Activated T-cell treated with anti-CD3 and anti-CD28 coated beads, Interleukin-2, amount 50 U/mL, for 4 hours (primary cell): ENCODE results near the gene INTS6L. TPM values are rescaled to one million over a fixed set of nuclear protein-coding genes. Genes with fewer than 3 reads are reported as not detected.

ENCODE experiments used
- ATAC-seq, 2 donors: fragments of 200-7000 bp; cut with Tn5 transposase; one replicate each; pipeline ENCODE4 v1.10.0; 2021
- DNase-seq: peaks from one replicate; pipeline ENCODE4 v3.0.0-alpha.2; 2020
- H3K27me3 Mint-ChIP-seq: one replicate; pipeline ENCODE4 v1.8.0; 2021; ENCODE audit warnings: low read depth, mixed read lengths
- H3K36me3 Mint-ChIP-seq: one replicate; pipeline ENCODE4 v1.8.0; 2022; ENCODE audit warnings: mixed read lengths; ENCODE audit not compliant: insufficient read depth
- H3K4me1 Mint-ChIP-seq: one replicate; pipeline ENCODE4 v1.8.0; 2021; ENCODE audit warnings: low read depth, mixed read lengths
- H3K4me3 Mint-ChIP-seq: one replicate; pipeline ENCODE4 v1.8.0; 2021; ENCODE audit warnings: mild to moderate bottlenecking, moderate library complexity, mixed read lengths
- H3K9me3 Mint-ChIP-seq: one replicate; pipeline ENCODE4 v1.8.0; 2021; ENCODE audit warnings: mixed read lengths
- total RNA-seq, 3 donors: library from RNA; stranded (reverse); gene quantifications; one replicate each; pipeline ENCODE4 v1.2.1, GENCODE V29; 2021

The INTS6L gene
- 10 to 100 TPM; 12.1 to 14.9 (median 14.8) TPM for total RNA-seq

DNA sequence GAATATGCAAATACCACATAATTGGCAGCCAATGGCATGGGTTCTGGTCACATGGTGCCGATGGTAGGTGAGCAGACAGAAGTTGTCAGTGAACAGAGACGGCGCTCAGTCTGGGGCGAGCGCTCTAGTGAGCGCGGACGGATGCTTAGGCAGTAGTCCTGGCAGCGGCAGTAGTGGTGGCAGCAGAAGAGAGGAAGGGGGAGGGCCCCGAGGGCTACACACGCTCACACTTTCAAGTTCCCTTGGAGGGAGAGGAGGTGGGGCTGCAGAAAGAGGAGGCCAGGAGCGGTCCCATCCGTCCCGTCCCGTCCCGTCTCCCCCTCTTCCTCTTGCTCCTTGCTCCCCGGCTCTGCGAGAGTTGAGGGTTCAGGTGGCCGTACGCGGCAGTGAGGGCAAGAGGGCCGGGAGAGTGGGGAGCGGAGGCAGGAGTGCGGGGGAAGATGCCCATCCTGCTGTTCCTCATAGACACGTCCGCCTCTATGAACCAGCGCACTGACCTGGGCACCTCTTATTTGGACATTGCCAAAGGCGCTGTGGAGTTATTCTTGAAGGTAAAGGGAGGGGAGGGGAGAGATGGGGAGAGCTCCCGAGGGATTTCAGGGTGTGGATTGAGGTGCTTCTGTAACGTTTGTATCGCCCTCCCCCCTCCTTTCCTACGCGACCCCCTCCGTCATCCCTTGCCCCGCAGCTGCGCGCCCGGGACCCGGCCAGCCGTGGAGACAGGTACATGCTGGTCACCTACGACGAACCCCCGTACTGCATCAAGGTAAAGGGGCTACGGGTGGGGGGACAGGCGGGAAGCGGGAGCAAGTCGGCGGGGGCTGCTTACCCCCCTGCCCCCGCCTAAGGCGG is at the start of gene INTS6L:
Gene INTS6L, plus strand, starts transcription at position 108 of the 852 bp plus-strand sequence. Its CDS starts 333 bp downstream, at position 441.
- H3K9me3 Mint-ChIP-seq, result no peaks in the 10 kb centered on the region
- peak within 1 kb of the TSS; percentile 97 for H3K4me3 Mint-ChIP-seq
- peaks cover 40% of the 10 kb centered on the region for H3K4me1 Mint-ChIP-seq
- ATAC-seq (peak; percentile 78 to 80), DNase-seq (peak; percentile 76)
- H3K36me3 Mint-ChIP-seq, result no peaks in the 10 kb centered on the region
- H3K27me3 Mint-ChIP-seq, result no peaks in the 10 kb centered on the region

DNA sequence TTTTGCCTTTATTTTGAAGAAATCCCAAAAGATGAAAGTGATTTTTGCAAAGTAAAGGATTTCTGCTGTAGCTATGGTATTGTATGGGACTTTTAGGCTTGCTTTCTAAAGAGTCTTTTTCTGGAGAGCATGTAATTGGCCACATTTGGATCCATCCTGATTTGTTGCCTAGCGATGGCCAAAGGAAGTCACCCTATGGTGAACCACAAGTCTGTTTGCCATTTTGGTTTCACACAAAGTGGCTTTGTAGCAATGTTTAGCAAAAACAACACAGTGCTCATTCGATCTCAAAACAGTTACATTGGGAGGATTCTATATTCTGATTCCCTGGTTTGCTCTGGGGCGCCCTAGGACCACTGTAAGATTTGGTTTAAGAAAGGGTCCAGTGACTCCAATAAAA is 44.1 kb upstream of the INTS6L start:
- peaks cover 3% of the 10 kb centered on the region for H3K4me1 Mint-ChIP-seq
- DNase-seq (no peak), ATAC-seq (no peak)
- no peak overlapping the region for H3K4me3 Mint-ChIP-seq
- no peaks in the 10 kb centered on the region for H3K9me3 Mint-ChIP-seq
- no peaks in the 10 kb centered on the region for H3K36me3 Mint-ChIP-seq
- peaks cover 2% of the 10 kb centered on the region for H3K27me3 Mint-ChIP-seq

- H3K9me3 Mint-ChIP-seq, result no peaks in the 10 kb centered on the region
- peak; percentile 9 for DNase-seq
- peaks cover 2% of the 10 kb centered on the region for H3K27me3 Mint-ChIP-seq
- H3K36me3 Mint-ChIP-seq, result no peaks in the 10 kb centered on the region
- peaks cover 3% of the 10 kb centered on the region for H3K4me1 Mint-ChIP-seq
- H3K4me3 Mint-ChIP-seq, result peak overlapping the region; percentile 32
- peak; percentile 55 to 62 for ATAC-seq
Measured at GRCh38 chrX:135477576-135477975, 42.9 kb upstream of the INTS6L start.

DNA sequence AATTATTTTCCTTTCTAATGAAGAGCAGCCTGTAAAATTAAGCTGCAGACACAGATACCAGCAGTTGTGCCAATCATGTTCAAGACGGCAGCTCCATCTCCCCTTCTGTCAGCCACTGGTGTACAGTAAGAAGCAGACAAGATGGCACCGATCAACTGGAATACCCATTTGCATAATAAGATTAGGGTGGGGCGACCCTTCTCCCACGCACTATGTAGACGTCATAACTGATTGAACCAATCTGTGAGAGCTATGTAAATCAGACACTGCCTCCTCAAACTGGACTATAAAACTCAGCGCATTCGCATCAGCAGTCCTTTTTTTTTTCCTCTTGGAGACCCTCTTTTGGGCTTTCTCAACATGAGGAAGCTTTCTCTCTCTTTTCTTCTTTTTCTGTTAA is 40.4 kb upstream of the INTS6L start:
- peaks cover 3% of the 10 kb centered on the region for H3K4me1 Mint-ChIP-seq
- peaks cover 2% of the 10 kb centered on the region for H3K27me3 Mint-ChIP-seq
- H3K4me3 Mint-ChIP-seq, result no peak overlapping the region

GRCh38 chrX:135481696-135482179 is 38.7 kb upstream of the INTS6L start:
- no peak for DNase-seq
- Mint-ChIP-seq H3K27me3 (peaks cover 2% of the 10 kb centered on the region), H3K4me3 (no peak overlapping the region), H3K9me3 (no peaks in the 10 kb centered on the region), H3K36me3 (no peaks in the 10 kb centered on the region), H3K4me1 (peaks cover 3% of the 10 kb centered on the region)
- ATAC-seq, result no peak

More for the DNA sequence above, 40.4 kb upstream of the INTS6L start:
- ATAC-seq (no peak), DNase-seq (no peak)
- H3K36me3 Mint-ChIP-seq, result no peaks in the 10 kb centered on the region
- no peaks in the 10 kb centered on the region for H3K9me3 Mint-ChIP-seq

DNA sequence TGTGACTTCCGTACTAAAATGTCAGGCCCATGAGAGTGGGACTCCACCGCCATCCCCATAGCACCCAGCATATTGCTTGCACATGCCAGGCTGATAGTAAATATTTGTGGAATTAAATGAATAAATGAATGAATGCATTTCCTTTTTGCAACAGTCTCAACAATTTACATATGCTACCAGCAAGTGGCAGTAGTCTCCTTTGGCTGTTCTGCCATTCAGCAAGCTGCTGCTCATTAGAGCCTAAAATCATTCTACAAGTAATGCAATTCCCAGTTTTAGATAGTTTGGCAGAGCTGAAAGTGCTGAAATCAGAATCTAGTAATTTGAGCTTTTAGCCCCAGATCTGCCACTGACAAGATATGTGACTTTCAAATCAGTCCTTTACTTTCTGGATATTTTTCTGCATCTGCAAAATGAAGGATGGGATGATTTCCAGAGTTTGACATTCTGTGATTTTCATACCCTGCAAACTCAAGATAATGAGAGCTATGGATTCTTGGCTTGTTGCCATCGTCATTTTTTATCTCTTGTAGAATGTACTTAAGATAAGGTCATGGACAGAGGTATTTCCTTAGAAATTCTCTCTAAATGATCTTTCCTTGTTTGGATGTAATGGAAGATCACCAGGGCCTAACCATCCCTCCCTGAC is 35.7 kb upstream of the INTS6L start:
- Mint-ChIP-seq H3K4me1 (no peaks in the 10 kb centered on the region), H3K36me3 (no peaks in the 10 kb centered on the region), H3K27me3 (no peaks in the 10 kb centered on the region), H3K9me3 (no peaks in the 10 kb centered on the region), H3K4me3 (no peak overlapping the region)
- ATAC-seq (no peak), DNase-seq (no peak)

DNA sequence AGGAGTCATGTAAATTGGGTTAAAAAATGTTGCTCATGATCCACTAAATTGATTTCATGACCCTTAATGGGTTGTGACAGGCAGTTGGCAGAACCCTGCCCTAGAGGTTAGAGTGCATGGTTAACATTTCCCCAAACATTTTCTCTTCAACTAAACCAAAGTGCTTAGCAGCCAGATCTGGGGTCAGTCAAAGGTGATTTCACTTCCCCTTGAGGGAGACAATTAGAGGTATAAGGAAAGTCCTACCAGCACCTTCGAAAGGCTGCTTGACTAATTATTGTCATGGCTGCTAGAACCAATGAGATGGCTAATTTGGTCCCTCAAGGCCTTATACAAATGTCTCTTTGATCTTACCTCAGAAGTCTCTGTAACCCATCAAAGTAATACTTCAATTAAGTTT is 30.9 kb upstream of the INTS6L start:
- DNase-seq (no peak), ATAC-seq (no peak)
- Mint-ChIP-seq H3K4me1 (peaks cover 3% of the 10 kb centered on the region), H3K9me3 (no peaks in the 10 kb centered on the region), H3K27me3 (no peaks in the 10 kb centered on the region), H3K4me3 (no peak overlapping the region), H3K36me3 (no peaks in the 10 kb centered on the region)

GRCh38 chrX:135490979-135491514 is 29.4 kb upstream of the INTS6L start:
- H3K4me1 Mint-ChIP-seq, result peaks cover 3% of the 10 kb centered on the region
- H3K36me3 Mint-ChIP-seq, result no peaks in the 10 kb centered on the region
- no peaks in the 10 kb centered on the region for H3K9me3 Mint-ChIP-seq
- no peak for DNase-seq
- H3K4me3 Mint-ChIP-seq, result no peak overlapping the region
- ATAC-seq, result peak in 1 of 2 donors; percentile 17
- H3K27me3 Mint-ChIP-seq, result no peaks in the 10 kb centered on the region

GRCh38 chrX:135494453-135494852 is 26.0 kb upstream of the INTS6L start:
- H3K4me3 Mint-ChIP-seq, result no peak overlapping the region

GRCh38 chrX:135497736-135498135 is 22.7 kb upstream of the INTS6L start:
- H3K36me3 Mint-ChIP-seq, result no peaks in the 10 kb centered on the region
- ATAC-seq, result no peak
- H3K27me3 Mint-ChIP-seq, result no peaks in the 10 kb centered on the region
- no peaks in the 10 kb centered on the region for H3K4me1 Mint-ChIP-seq
- DNase-seq, result no peak
- no peaks in the 10 kb centered on the region for H3K9me3 Mint-ChIP-seq
- H3K4me3 Mint-ChIP-seq, result no peak overlapping the region

More at GRCh38 chrX:135494453-135494852, 26.0 kb upstream of the INTS6L start:
- no peak for ATAC-seq
- no peaks in the 10 kb centered on the region for H3K27me3 Mint-ChIP-seq
- peaks cover 3% of the 10 kb centered on the region for H3K4me1 Mint-ChIP-seq
- no peaks in the 10 kb centered on the region for H3K36me3 Mint-ChIP-seq
- DNase-seq, result no peak
- no peaks in the 10 kb centered on the region for H3K9me3 Mint-ChIP-seq

DNA sequence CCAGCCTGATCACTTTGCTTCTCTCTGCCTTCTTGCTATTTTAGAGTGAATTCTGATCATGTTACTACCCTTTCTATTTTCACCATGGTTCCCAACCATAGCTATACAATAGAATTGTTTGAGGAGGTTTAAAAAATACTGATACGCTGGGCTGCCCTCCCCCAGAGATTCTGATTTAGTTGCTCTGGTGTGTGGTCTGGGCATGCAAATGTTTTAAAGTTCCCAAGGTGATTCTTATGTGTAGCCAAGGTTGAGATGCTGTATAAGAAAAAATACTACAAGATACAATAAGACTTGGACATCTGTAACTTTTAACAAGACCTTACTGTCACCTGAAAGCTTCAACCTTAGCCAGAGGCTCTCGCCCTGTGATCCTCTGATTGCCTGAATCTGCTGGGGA is 22.2 kb upstream of the INTS6L start:
- no peak for ATAC-seq
- no peaks in the 10 kb centered on the region for H3K4me1 Mint-ChIP-seq
- no peaks in the 10 kb centered on the region for H3K9me3 Mint-ChIP-seq
- H3K27me3 Mint-ChIP-seq, result no peaks in the 10 kb centered on the region
- no peak overlapping the region for H3K4me3 Mint-ChIP-seq
- no peak for DNase-seq
- H3K36me3 Mint-ChIP-seq, result no peaks in the 10 kb centered on the region

DNA sequence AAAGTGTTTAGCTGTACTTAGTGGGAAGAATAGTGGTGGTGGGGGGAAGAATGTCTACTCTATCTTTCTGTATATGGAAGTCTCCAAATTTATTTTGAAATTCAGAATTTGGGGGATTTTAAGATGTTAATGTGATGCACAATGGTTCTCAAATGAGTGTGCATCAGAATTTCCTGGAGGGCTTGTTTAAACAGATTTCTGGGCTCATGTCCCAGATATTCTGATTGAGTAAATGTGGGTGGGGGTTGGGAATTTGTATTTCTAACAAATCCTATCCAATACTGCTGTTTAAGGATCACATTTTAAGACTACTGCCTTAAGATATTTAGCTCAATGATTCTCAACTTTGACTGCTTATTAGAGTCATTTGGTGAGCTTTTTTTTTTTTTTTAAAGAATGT is 15.1 kb upstream of the INTS6L start:
- DNase-seq (no peak), ATAC-seq (no peak)
- Mint-ChIP-seq H3K36me3 (no peaks in the 10 kb centered on the region), H3K4me1 (no peaks in the 10 kb centered on the region), H3K27me3 (no peaks in the 10 kb centered on the region), H3K9me3 (no peaks in the 10 kb centered on the region), H3K4me3 (no peak overlapping the region)

- Mint-ChIP-seq H3K4me3 (no peak overlapping the region), H3K36me3 (no peaks in the 10 kb centered on the region), H3K4me1 (no peaks in the 10 kb centered on the region), H3K9me3 (no peaks in the 10 kb centered on the region), H3K27me3 (no peaks in the 10 kb centered on the region)
- DNase-seq, result no peak
- no peak for ATAC-seq
Measured at GRCh38 chrX:135509885-135510284, 10.6 kb upstream of the INTS6L start.

GRCh38 chrX:135512508-135513129 is 7.8 kb upstream of the INTS6L start:
- no peak for DNase-seq
- no peak overlapping the region for H3K4me3 Mint-ChIP-seq
- H3K9me3 Mint-ChIP-seq, result no peaks in the 10 kb centered on the region
- no peaks in the 10 kb centered on the region for H3K36me3 Mint-ChIP-seq
- ATAC-seq, result no peak
- no peaks in the 10 kb centered on the region for H3K4me1 Mint-ChIP-seq
- no peaks in the 10 kb centered on the region for H3K27me3 Mint-ChIP-seq
